ENCODE measurements around the gene IER2. TPM values are rescaled to one million over a fixed set of nuclear protein-coding genes. Genes with fewer than 3 reads are reported as not detected.

Gene IER2
- total and polyA plus RNA-seq, 9 of the 15 experiments (the other 6 are each of a cell fraction or from before 2014, with no cell fraction given) = 4.5 to 205 (median 23.7) TPM

GRCh38 chr19:13195678-13196077 is 45.5 kb downstream of the IER2 start (continued):
- TF ChIP-seq, protein P1, sequence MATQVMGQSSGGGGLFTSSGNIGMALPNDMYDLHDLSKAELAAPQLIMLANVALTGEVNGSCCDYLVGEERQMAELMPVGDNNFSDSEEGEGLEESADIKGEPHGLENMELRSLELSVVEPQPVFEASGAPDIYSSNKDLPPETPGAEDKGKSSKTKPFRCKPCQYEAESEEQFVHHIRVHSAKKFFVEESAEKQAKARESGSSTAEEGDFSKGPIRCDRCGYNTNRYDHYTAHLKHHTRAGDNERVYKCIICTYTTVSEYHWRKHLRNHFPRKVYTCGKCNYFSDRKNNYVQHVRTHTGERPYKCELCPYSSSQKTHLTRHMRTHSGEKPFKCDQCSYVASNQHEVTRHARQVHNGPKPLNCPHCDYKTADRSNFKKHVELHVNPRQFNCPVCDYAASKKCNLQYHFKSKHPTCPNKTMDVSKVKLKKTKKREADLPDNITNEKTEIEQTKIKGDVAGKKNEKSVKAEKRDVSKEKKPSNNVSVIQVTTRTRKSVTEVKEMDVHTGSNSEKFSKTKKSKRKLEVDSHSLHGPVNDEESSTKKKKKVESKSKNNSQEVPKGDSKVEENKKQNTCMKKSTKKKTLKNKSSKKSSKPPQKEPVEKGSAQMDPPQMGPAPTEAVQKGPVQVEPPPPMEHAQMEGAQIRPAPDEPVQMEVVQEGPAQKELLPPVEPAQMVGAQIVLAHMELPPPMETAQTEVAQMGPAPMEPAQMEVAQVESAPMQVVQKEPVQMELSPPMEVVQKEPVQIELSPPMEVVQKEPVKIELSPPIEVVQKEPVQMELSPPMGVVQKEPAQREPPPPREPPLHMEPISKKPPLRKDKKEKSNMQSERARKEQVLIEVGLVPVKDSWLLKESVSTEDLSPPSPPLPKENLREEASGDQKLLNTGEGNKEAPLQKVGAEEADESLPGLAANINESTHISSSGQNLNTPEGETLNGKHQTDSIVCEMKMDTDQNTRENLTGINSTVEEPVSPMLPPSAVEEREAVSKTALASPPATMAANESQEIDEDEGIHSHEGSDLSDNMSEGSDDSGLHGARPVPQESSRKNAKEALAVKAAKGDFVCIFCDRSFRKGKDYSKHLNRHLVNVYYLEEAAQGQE (IDR thresholded peaks at IDR 0.05; ENCODE audit: borderline replicate concordance) = 0 out of 2 replicates have a peak, but pooled peaks have one; percentile 29
- TF ChIP-seq, protein P1 (CRISPR knock-in tag; IDR thresholded peaks at IDR 0.05; ENCODE audit: low read depth) = no peak
- TF ChIP-seq RBFOX2 (IDR thresholded peaks at IDR 0.05; ENCODE audit: low read depth, low read length) (no peak), POLR3G (IDR thresholded peaks at IDR 0.05; ENCODE audit: extremely low read depth, insufficient read length, insufficient replicate concordance) (no peak), ZBTB7A (IDR thresholded peaks at IDR 0.05; ENCODE audit: borderline replicate concordance, control insufficient read depth, low read depth, low read length) (no peak), COPS2 (conservative IDR thresholded peaks at IDR 0.05) (no peak), MLLT1 (IDR thresholded peaks at IDR 0.05) (no peak), ZNF76 (CRISPR knock-in tag; IDR thresholded peaks at IDR 0.05; ENCODE audit: borderline replicate concordance) (no peak), ZNF449 (CRISPR knock-in tag; IDR thresholded peaks at IDR 0.05) (no peak), MITF (IDR thresholded peaks at IDR 0.05) (no peak), MAFG (tag; conservative IDR thresholded peaks at IDR 0.05) (no peak), ZBTB1 (CRISPR knock-in tag; IDR thresholded peaks at IDR 0.05; ENCODE audit: borderline replicate concordance, low read depth) (no peak), MTA2 (IDR thresholded peaks at IDR 0.05; ENCODE audit: low read depth) (no peak), CEBPB (tag; IDR thresholded peaks at IDR 0.05) (no peak)
- TF ChIP-seq, protein P2, sequence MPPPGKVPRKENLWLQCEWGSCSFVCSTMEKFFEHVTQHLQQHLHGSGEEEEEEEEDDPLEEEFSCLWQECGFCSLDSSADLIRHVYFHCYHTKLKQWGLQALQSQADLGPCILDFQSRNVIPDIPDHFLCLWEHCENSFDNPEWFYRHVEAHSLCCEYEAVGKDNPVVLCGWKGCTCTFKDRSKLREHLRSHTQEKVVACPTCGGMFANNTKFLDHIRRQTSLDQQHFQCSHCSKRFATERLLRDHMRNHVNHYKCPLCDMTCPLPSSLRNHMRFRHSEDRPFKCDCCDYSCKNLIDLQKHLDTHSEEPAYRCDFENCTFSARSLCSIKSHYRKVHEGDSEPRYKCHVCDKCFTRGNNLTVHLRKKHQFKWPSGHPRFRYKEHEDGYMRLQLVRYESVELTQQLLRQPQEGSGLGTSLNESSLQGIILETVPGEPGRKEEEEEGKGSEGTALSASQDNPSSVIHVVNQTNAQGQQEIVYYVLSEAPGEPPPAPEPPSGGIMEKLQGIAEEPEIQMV (tag; conservative IDR thresholded peaks at IDR 0.05; ENCODE audit: low read depth) = no peak
